HepG2 (cell line): ENCODE results near the gene SURF2. TPM values are rescaled to one million over a fixed set of nuclear protein-coding genes. Genes with fewer than 3 reads are reported as not detected.

Experiments
- ATAC-seq: fragments of 200-7000 bp; cut with Tn5 transposase; 3 replicates; pipeline ENCODE4 v1.9.1; 2020; ENCODE audit warnings: mild to moderate bottlenecking, moderate library complexity
- BruUV-seq: library from RNA; stranded (reverse); fragments of 400-500 nt; replicated peaks from 2 replicates; lab custom pipeline; 2021; lab: Mats Ljungman, UMichigan
- CTCF ChIA-PET: fragments of 300-600 bp; formaldehyde crosslinking; extraction: SDS; loops from one replicate; lab custom pipeline; 2021; ENCODE audit warnings: low total read pairs, inconsistent platforms, low intra/inter-chr PET ratio; lab: Yijun Ruan, JAX
- POLR2A ChIA-PET: fragments of 350-600 bp; sonication (Branson Sonifier 250); formaldehyde crosslinking; loops from one replicate; lab custom pipeline; 2020; ENCODE audit warnings: antibody characterized with exemption, inconsistent platforms; lab: Yijun Ruan, JAX
- DNase-seq: peaks from one replicate; pipeline ENCODE4 v3.0.0-alpha.2; 2015; ENCODE audit warnings: low spot score
- FAIRE-seq: peaks from 3 replicates; lab custom pipeline; 2011; peaks lifted over from hg19 to GRCh38; lab: Jason Lieb, UNC
- H2AFZ ChIP-seq: one replicate; pipeline ENCODE4 v1.6.1; 2011; ENCODE audit warnings: low read length, inconsistent platforms
- H3K27ac ChIP-seq: fragments of 300-600 bp; 3 replicates; pipeline ENCODE4 v1.8.0; 2011; ENCODE audit warnings: mixed run types, mild to moderate bottlenecking, mixed read lengths, low read length, inconsistent platforms; ENCODE audit not compliant: insufficient read depth; ENCODE audit errors: extremely low read length
- H3K27me3 ChIP-seq, 2 experiments: fragments of 200-600 bp in 1 of 2; 2 replicates in 1 of 2; 3 replicates in 1 of 2; pipeline versions ENCODE4 v1.6.0 to v1.8.0; 2011; ENCODE audit warnings: low read length in 2 of 2, mild to moderate bottlenecking in 2 of 2, moderate library complexity in 2 of 2, inconsistent platforms in 1 of 2; ENCODE audit not compliant: insufficient read depth in 2 of 2, control insufficient read depth in 1 of 2
- H3K36me3 ChIP-seq, 2 experiments: fragments of 200-600 bp in 1 of 2; replicated peaks in 1 of 2; 2 replicates in 1 of 2; 3 replicates in 1 of 2; pipeline versions ENCODE4 v1.5.1 to v1.8.0; 2011; ENCODE audit warnings: low read length in 2 of 2, inconsistent platforms in 1 of 2; ENCODE audit not compliant: insufficient read depth in 2 of 2, control insufficient read depth in 1 of 2
- H3K4me1 ChIP-seq: 2 replicates; pipeline ENCODE4 v1.5.1; 2012; ENCODE audit warnings: low read length, inconsistent platforms; ENCODE audit not compliant: insufficient read depth
- H3K4me2 ChIP-seq: 2 replicates; pipeline ENCODE4 v1.6.0; 2011; ENCODE audit warnings: low read depth, low read length, inconsistent platforms
- H3K4me3 ChIP-seq, 3 experiments: fragments of 200-600 bp in 1 of 3; sonication (generic), shearing (Covaris generic) in 1 of 3; replicated peaks in 1 of 3; 2 replicates each; pipeline ENCODE4 v1.5.1; 2011 to 2016; ENCODE audit warnings: low read length in 3 of 3, inconsistent platforms in 2 of 3, low read depth in 2 of 3, mild to moderate bottlenecking in 2 of 3, control low read depth in 1 of 3, mixed read lengths in 1 of 3; ENCODE audit not compliant: insufficient read depth in 1 of 3
- H3K79me2 ChIP-seq: one replicate; pipeline ENCODE4 v1.6.1; 2011; ENCODE audit warnings: low read length, inconsistent platforms; ENCODE audit not compliant: insufficient read depth
- H3K9ac ChIP-seq: 2 replicates; pipeline ENCODE4 v1.6.0; 2011; ENCODE audit warnings: mild to moderate bottlenecking, low read depth, low read length, inconsistent platforms; ENCODE audit not compliant: insufficient read depth
- H3K9me3 ChIP-seq: 2 replicates; pipeline ENCODE4 v1.5.1; 2012; ENCODE audit warnings: mild to moderate bottlenecking, low read length
- H4K20me1 ChIP-seq: 2 replicates; pipeline ENCODE4 v1.6.0; 2011; ENCODE audit warnings: inconsistent platforms, mild to moderate bottlenecking, low read length, moderate library complexity; ENCODE audit not compliant: insufficient read depth
- GPN1 ChIP-seq: sonication (generic); formaldehyde crosslinking; IDR thresholded peaks from 2 replicates; pipeline ENCODE4 v1.5.1; 2020; ENCODE audit warnings: missing genetic modification reagents, borderline replicate concordance
- HNRNPL ChIP-seq: fragments of 200-400 bp; formaldehyde crosslinking; IDR thresholded peaks from 2 replicates; pipeline ENCODE4 v1.6.1; 2017; ENCODE audit warnings: mild to moderate bottlenecking, low read depth, low read length
- RBFOX2 ChIP-seq: fragments of 200-400 bp; formaldehyde crosslinking; IDR thresholded peaks from 2 replicates; pipeline ENCODE4 v1.6.1; 2017; ENCODE audit warnings: low read depth, mild to moderate bottlenecking, low read length
- SRSF9 ChIP-seq: fragments of 200-400 bp; formaldehyde crosslinking; IDR thresholded peaks from 2 replicates; pipeline ENCODE4 v1.6.1; 2018; ENCODE audit warnings: borderline replicate concordance, mild to moderate bottlenecking, low read depth, low read length; ENCODE audit not compliant: insufficient read depth, poor library complexity, severe bottlenecking
- STAG1 ChIP-seq: sonication (generic); formaldehyde crosslinking; IDR thresholded peaks from 2 replicates; pipeline ENCODE4 v1.4.0; 2020; ENCODE audit warnings: missing genetic modification reagents
- ZSCAN31 ChIP-seq: sonication (generic); formaldehyde crosslinking; IDR thresholded peaks from 2 replicates; pipeline ENCODE4 v1.5.0; 2020; ENCODE audit warnings: low read depth, mild to moderate bottlenecking, missing genetic modification reagents
- WGBS: methylation state at CpG from one replicate; pipeline ENCODE4 v1.1.6; 2017; ENCODE audit warnings: low lambda C conversion rate; 5-methylcytosine and 5-hydroxymethylcytosine counted together
- in situ Hi-C: cut with HindIII; loops from 2 replicates; pipeline ENCODE4 v1.10.0; 2017; ENCODE audit warnings: low pct_unique_long_range_greater_than_20kb; ENCODE audit not compliant: extremely low pct_ligation_motif_present
- intact Hi-C: fragments of 100-400 bp; cut with micrococcal nuclease; formaldehyde crosslinking; loops from one replicate; pipeline ENCODE4 v1.10.0; 2022; ENCODE audit not compliant: unreplicated experiment
- polyA plus RNA-seq, 8 experiments: library from polyadenylated mRNA; depleted of rRNA in 3 of 8; stranded (reverse) in 7 of 8; unstranded in 1 of 8; fragments of >200 nt; fragmentation: Illumina TruSeq in 4 of 8; extraction: Trizol in 4 of 8; gene quantifications; 2 replicates each; pipeline versions ENCODE4 v1.2.1 to v1.2.3, GENCODE V29; 2011 to 2016; ENCODE audit warnings: low read depth in 4 of 8, missing spikeins in 1 of 8, mixed read lengths in 1 of 8; ENCODE audit not compliant: insufficient read depth in 1 of 8
- total RNA-seq, 5 experiments: library from RNA; depleted of rRNA; stranded (reverse); fragments of >200 nt; fragmentation: Illumina TruSeq; extraction: Trizol; gene quantifications; 2 replicates each; pipeline ENCODE4 v1.2.3, GENCODE V29; 2016; ENCODE audit warnings: low read depth in 1 of 5
- TF ChIP-seq, protein P1 (sequence below): sonication (generic); formaldehyde crosslinking; IDR thresholded peaks from 2 replicates; pipeline ENCODE4 v1.5.0; 2020; ENCODE audit warnings: mild to moderate bottlenecking, missing genetic modification reagents, moderate library complexity
- TF ChIP-seq, protein P2 (sequence below): sonication (generic); formaldehyde crosslinking; IDR thresholded peaks from 2 replicates; pipeline ENCODE4 v1.4.0; 2020; ENCODE audit warnings: missing genetic modification reagents

The SURF2 gene
- total and polyA plus RNA-seq, 2 of the 13 experiments (the other 11 are each of a cell fraction or from before 2014, with no cell fraction given): 6.3 to 13.6 TPM

DNA sequence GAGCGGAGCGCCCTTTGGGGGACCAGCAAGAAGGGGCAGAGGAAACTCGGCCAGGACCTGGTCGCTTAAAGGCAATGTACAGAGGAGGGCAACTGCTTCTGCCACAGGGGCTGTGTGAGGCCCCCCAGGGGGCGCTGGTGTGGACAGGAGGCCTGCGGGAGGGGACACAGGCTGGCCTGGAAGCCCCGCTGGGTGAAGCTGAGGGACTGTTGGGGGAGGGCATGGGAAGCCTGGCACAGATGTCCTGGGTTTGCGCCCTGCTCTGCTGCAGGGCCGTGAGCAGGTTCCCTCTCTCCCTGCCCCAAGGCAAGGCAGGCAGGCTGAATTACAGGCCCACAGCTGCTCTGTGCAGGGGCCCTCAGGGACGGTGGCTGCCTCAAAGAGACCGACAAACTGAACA, 13.8 kb upstream of the SURF2 start:
- no peak for FAIRE-seq
- POLR2A ChIA-PET: interaction anchor here (1.4 kb wide), 1 partner anchor 13 kb away, joined by 5 read pairs; the partner anchor contains the start of genes SURF1 and SURF2
- H4K20me1 ChIP-seq: no peaks in the 10 kb centered on the region
- TF ChIP-seq, protein P1, sequence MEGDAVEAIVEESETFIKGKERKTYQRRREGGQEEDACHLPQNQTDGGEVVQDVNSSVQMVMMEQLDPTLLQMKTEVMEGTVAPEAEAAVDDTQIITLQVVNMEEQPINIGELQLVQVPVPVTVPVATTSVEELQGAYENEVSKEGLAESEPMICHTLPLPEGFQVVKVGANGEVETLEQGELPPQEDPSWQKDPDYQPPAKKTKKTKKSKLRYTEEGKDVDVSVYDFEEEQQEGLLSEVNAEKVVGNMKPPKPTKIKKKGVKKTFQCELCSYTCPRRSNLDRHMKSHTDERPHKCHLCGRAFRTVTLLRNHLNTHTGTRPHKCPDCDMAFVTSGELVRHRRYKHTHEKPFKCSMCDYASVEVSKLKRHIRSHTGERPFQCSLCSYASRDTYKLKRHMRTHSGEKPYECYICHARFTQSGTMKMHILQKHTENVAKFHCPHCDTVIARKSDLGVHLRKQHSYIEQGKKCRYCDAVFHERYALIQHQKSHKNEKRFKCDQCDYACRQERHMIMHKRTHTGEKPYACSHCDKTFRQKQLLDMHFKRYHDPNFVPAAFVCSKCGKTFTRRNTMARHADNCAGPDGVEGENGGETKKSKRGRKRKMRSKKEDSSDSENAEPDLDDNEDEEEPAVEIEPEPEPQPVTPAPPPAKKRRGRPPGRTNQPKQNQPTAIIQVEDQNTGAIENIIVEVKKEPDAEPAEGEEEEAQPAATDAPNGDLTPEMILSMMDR: peak; percentile 42
- TF ChIP-seq GPN1 (CRISPR knock-in tag): no peak
- TF ChIP-seq RBFOX2: 0 out of 2 replicates have a peak, but pooled peaks have one; percentile 33
- peak; percentile 21; the same call in 1 of the 2 replicates for TF ChIP-seq STAG1
- TF ChIP-seq, protein P2, sequence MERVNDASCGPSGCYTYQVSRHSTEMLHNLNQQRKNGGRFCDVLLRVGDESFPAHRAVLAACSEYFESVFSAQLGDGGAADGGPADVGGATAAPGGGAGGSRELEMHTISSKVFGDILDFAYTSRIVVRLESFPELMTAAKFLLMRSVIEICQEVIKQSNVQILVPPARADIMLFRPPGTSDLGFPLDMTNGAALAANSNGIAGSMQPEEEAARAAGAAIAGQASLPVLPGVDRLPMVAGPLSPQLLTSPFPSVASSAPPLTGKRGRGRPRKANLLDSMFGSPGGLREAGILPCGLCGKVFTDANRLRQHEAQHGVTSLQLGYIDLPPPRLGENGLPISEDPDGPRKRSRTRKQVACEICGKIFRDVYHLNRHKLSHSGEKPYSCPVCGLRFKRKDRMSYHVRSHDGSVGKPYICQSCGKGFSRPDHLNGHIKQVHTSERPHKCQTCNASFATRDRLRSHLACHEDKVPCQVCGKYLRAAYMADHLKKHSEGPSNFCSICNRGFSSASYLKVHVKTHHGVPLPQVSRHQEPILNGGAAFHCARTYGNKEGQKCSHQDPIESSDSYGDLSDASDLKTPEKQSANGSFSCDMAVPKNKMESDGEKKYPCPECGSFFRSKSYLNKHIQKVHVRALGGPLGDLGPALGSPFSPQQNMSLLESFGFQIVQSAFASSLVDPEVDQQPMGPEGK (CRISPR knock-in tag): peak; percentile 28; the same call in 1 of the 2 replicates
- 0 out of 2 replicates have a peak, but pooled peaks have one; percentile 39 for TF ChIP-seq ZSCAN31 (CRISPR knock-in tag)
- 0 out of 2 replicates have a peak, but pooled peaks have one; percentile 26 for TF ChIP-seq HNRNPL
- no peak for TF ChIP-seq SRSF9
- TF ChIP-seq, all 625 proteins: peak for 6
- peaks cover 16% of the 10 kb centered on the region for H3K79me2 ChIP-seq
- peaks cover 8 to 58% of the 10 kb centered on the region in 2 experiments; a peak in 4 of 5 replicates for H3K36me3 ChIP-seq
- no peak overlapping the region for H3K4me2 ChIP-seq
- no peak overlapping the region for H2AFZ ChIP-seq
- H3K9ac ChIP-seq: no peak overlapping the region
- no TSS peak for BruUV-seq
- peak; percentile 46 for ATAC-seq
- no peak for DNase-seq
- H3K27ac ChIP-seq: no peak overlapping the region
- in situ Hi-C loops (no loop called here), intact Hi-C loops (no loop called here)
- H3K4me1 ChIP-seq: peaks cover 11% of the 10 kb centered on the region
- H3K4me3 ChIP-seq: no peak overlapping the region
- no peaks in the 10 kb centered on the region for H3K9me3 ChIP-seq
- H3K27me3 ChIP-seq: no peaks in the 10 kb centered on the region
- CTCF ChIA-PET: interaction anchor here (0.9 to 1.9 kb wide), 2 partner anchors 62 to 143 kb away, joined by 3 to 5 read pairs; no protein-coding TSS in a partner anchor
- 98% methylated on average over 4 of the region's 11 CpGs for WGBS
